AG04450 (cell line): Measurements from ENCODE around the gene SYT2. TPM values are rescaled to one million over a fixed set of nuclear protein-coding genes. Genes with fewer than 3 reads are reported as not detected.

Experiments
- CTCF ChIA-PET: fragments of 300-600, 350-600 bp; formaldehyde crosslinking; extraction: SDS; loops from one replicate; lab custom pipeline; 2022; ENCODE audit warnings: antibody characterized with exemption, inconsistent platforms; lab: Charles Lee
- POLR2A ChIA-PET: fragments of 350-600 bp; formaldehyde crosslinking; extraction: SDS; loops from one replicate; lab custom pipeline; 2021; ENCODE audit warnings: antibody characterized with exemption, inconsistent platforms; lab: Yijun Ruan, JAX
- DNase-seq: peaks from one replicate; pipeline ENCODE4 v3.0.0-alpha.2; 2011; ENCODE audit warnings: low read depth, low spot score
- H3K27ac ChIP-seq: one replicate; pipeline ENCODE4 v1.5.1; 2012; ENCODE audit warnings: low read depth, low read length, control low read depth
- H3K27me3 ChIP-seq: one replicate; pipeline ENCODE4 v1.6.0; 2012; ENCODE audit warnings: low read length; ENCODE audit not compliant: control insufficient read depth, insufficient read depth
- H3K4me3 ChIP-seq: 2 replicates; pipeline ENCODE4 v1.5.1; 2011; ENCODE audit warnings: mild to moderate bottlenecking, low read depth, low read length, control low read depth
- H3K9me3 ChIP-seq: 2 replicates; pipeline ENCODE4 v1.5.1; 2012; ENCODE audit warnings: low read length; ENCODE audit not compliant: control insufficient read depth, insufficient read depth
- polyA plus RNA-seq: library from polyadenylated mRNA; depleted of rRNA; stranded (reverse); fragments of >200 nt; gene quantifications from 2 replicates; pipeline ENCODE4 v1.2.3, GENCODE V29; 2011
- TF ChIP-seq, protein P1 (sequence below): IDR thresholded peaks from 2 replicates; pipeline ENCODE4 v1.5.1; 2011; ENCODE audit warnings: low read depth, low read length, control low read depth, inconsistent platforms

The SYT2 gene
- polyA plus RNA-seq, 1 experiment, result 0.01 TPM

DNA sequence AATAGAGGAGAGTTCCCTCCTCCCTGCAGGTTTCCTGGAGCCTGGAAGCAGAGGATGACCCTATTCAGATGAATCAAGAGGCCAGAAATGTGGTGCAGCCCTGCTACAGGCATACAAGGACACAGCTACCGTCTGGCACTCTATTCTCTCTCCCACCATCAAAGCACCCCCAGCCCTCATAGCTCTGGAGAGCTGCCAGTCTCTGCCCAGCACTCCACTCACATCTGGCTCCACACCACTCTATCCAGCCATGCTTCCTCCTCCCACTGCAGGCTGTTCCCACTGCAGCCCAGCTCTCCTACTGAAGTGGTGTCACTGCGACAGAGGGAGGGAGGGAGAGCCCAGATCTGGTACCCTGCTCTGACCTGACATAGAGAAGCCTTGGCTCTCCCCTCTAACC is 18.4 kb downstream of the SYT2 start:
- TF ChIP-seq, protein P1, sequence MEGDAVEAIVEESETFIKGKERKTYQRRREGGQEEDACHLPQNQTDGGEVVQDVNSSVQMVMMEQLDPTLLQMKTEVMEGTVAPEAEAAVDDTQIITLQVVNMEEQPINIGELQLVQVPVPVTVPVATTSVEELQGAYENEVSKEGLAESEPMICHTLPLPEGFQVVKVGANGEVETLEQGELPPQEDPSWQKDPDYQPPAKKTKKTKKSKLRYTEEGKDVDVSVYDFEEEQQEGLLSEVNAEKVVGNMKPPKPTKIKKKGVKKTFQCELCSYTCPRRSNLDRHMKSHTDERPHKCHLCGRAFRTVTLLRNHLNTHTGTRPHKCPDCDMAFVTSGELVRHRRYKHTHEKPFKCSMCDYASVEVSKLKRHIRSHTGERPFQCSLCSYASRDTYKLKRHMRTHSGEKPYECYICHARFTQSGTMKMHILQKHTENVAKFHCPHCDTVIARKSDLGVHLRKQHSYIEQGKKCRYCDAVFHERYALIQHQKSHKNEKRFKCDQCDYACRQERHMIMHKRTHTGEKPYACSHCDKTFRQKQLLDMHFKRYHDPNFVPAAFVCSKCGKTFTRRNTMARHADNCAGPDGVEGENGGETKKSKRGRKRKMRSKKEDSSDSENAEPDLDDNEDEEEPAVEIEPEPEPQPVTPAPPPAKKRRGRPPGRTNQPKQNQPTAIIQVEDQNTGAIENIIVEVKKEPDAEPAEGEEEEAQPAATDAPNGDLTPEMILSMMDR, result no peak
- ChIA-PET POLR2A (no interaction called here), CTCF (no interaction called here)
- no peak overlapping the region for H3K27ac ChIP-seq
- DNase-seq, result no peak
- H3K27me3 ChIP-seq, result peaks cover 32% of the 10 kb centered on the region
- no peaks in the 10 kb centered on the region for H3K9me3 ChIP-seq
- no peak overlapping the region for H3K4me3 ChIP-seq

DNA sequence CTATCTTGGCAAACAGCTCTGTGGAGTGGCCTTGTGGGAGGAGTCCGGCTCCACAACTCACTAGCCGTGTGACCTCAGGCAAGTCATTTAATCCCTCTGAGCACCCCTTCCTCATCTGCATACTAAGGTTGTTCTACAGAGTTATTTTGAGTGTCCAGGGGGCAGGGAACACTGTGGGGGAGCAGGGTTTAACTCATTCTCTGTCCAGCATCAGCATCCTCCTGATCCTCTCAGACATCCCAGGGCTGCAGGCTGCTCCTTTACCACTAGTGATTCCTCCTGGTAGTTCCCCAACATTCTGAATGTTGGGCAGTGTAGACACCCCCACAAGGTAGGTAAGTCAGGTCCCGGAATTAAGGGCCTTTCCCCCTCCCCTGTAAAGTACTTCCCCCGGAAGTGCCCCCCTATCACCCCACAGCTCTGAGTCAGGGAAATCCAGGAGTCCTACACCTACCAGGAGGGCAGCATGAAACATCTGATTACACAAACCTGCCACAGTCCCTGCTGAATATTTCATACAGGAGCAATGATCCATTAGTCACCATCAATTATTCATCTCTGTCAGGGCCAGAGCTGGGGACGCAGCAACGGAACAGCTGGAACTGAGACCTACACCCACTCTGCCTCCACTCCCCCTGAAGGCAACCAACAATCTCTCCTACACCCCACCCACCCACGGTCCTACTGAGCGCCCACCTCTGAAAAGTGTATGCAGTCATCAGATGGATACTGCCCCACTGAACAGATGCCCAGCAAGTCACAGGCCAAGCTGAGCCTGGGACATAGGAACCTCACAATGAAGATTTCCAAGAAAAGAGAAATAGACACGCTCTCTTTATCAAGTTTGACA is 20.5 kb downstream of the SYT2 start:
- Histone ChIP-seq H3K27ac (no peak overlapping the region), H3K9me3 (no peaks in the 10 kb centered on the region), H3K4me3 (no peak overlapping the region), H3K27me3 (peaks cover 33% of the 10 kb centered on the region)
- POLR2A ChIA-PET, result no interaction called here
- TF ChIP-seq, protein P1, result no peak
- no peak for DNase-seq
- CTCF ChIA-PET, result interaction anchor here (0.5 kb wide), 1 partner anchor 9 kb away, joined by 3 read pairs; no protein-coding TSS in a partner anchor

DNA sequence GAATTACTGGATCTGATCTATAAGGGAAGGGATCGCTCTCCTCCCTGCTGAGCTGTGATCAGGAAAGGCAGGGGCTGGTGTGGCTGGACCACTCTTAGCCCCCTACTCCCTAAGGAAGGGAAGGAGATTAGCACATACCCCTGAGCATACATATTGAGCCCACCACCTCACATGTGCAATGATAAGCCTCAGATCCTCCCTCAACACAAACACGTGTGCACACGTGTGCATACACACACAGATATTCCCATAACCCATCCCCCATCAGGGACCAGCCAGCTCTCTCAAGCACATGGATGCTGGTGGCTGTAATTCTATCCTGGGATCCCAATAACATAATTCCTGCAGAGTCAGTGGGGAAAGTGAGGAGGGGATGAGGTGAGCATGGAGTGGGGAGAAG is 21.2 kb downstream of the SYT2 start:
- Histone ChIP-seq H3K27me3 (peaks cover 30% of the 10 kb centered on the region), H3K27ac (no peak overlapping the region), H3K4me3 (no peak overlapping the region), H3K9me3 (no peaks in the 10 kb centered on the region)
- DNase-seq, result no peak
- POLR2A ChIA-PET, result no interaction called here
- TF ChIP-seq, protein P1, result no peak
- CTCF ChIA-PET, result interaction anchor here (0.5 kb wide), 1 partner anchor 8 kb away, joined by 3 read pairs; no protein-coding TSS in a partner anchor

DNA sequence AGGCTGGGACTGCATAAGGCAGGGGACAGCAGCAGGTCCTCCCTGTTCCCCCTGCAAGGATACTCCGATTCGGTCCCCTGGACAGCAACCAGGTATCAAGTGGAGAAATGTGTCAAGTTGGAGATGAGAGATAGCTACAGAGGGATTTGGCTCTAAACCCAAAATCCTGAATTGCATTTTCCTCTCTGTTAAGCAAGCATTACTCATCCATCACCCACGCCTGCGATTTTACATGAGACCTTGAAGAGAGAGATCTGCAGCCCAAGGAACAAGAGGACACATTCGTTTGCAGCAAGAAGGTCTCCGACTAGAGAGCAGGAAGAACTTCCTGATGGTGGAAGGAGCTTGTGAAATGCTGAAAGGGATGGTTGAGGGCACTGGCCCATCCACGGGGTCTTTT is 21.9 kb downstream of the SYT2 start:
- H3K27me3 ChIP-seq, result peaks cover 29% of the 10 kb centered on the region
- no peak for DNase-seq
- H3K27ac ChIP-seq, result no peak overlapping the region
- TF ChIP-seq, protein P1, result no peak
- CTCF ChIA-PET, result interaction anchor here (0.6 kb wide), 1 partner anchor 166 kb away, joined by 6 read pairs; no protein-coding TSS in a partner anchor
- POLR2A ChIA-PET, result no interaction called here
- no peak overlapping the region for H3K4me3 ChIP-seq
- H3K9me3 ChIP-seq, result no peaks in the 10 kb centered on the region

DNA sequence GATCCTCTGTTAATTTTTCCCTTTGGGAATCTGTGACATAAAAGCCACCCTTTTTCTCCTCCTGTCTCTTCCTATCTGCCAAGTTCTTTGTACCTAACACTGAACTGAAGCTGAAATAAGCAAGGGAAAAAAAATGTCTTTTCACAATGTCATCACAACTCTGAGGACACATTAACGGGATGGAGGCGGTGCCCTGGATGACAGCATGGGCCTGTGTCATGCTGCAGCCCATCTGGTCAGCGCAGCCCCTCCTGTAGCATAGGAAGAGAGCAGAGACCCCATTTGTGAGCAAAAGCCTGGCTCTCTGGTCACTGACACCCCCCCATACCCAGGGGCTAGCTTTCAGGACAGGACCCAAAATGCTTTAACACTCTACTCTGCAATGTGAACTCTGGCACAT is 22.5 kb downstream of the SYT2 start:
- TF ChIP-seq, protein P1, result no peak
- DNase-seq, result no peak
- no peaks in the 10 kb centered on the region for H3K9me3 ChIP-seq
- H3K27me3 ChIP-seq, result peaks cover 31% of the 10 kb centered on the region
- no peak overlapping the region for H3K27ac ChIP-seq
- H3K4me3 ChIP-seq, result no peak overlapping the region
- ChIA-PET CTCF (interaction anchor here (0.6 kb wide), 1 partner anchor 116 kb away, joined by 4 read pairs; no protein-coding TSS in a partner anchor), POLR2A (no interaction called here)
